GM12874 (cell line): ENCODE results near the gene CELSR3.

Experiments
- TF ChIP-seq, protein P1 (sequence below): IDR thresholded peaks from 2 replicates; pipeline ENCODE4 v1.5.1; 2011; ENCODE audit warnings: low read depth, mild to moderate bottlenecking, control low read depth, low read length, moderate library complexity; ENCODE audit not compliant: insufficient read depth

Gene CELSR3

DNA sequence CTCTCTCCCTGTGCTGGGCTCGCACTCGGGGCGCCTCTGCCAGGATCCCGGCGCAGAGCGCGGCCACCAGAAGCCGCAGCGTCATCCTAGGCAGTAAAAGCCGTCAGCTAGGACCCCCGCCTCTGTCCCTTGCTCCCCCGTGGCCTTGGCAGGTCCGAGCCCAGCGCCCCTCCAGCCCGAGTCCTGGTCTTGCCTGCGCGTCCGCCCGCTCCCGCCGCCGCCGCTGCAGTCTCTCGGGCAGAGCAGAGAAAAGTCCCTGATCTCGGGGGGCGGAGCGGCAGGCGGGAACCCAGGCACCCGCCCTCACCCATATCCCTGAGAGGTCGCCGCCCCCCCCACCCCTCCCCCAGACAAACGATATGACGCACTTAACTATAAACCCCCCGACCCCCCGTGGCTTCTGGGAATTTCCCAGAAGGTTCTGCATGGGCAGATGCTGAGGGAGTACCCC is 67.6 kb downstream of the CELSR3 start, which contains the start of gene COL7A1:
COL7A1 (minus strand) TSS at position 255 of the 451 bp plus-strand sequence; CDS start at position 85, 170 bp downstream.
- TF ChIP-seq, protein P1, sequence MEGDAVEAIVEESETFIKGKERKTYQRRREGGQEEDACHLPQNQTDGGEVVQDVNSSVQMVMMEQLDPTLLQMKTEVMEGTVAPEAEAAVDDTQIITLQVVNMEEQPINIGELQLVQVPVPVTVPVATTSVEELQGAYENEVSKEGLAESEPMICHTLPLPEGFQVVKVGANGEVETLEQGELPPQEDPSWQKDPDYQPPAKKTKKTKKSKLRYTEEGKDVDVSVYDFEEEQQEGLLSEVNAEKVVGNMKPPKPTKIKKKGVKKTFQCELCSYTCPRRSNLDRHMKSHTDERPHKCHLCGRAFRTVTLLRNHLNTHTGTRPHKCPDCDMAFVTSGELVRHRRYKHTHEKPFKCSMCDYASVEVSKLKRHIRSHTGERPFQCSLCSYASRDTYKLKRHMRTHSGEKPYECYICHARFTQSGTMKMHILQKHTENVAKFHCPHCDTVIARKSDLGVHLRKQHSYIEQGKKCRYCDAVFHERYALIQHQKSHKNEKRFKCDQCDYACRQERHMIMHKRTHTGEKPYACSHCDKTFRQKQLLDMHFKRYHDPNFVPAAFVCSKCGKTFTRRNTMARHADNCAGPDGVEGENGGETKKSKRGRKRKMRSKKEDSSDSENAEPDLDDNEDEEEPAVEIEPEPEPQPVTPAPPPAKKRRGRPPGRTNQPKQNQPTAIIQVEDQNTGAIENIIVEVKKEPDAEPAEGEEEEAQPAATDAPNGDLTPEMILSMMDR, result no peak

DNA sequence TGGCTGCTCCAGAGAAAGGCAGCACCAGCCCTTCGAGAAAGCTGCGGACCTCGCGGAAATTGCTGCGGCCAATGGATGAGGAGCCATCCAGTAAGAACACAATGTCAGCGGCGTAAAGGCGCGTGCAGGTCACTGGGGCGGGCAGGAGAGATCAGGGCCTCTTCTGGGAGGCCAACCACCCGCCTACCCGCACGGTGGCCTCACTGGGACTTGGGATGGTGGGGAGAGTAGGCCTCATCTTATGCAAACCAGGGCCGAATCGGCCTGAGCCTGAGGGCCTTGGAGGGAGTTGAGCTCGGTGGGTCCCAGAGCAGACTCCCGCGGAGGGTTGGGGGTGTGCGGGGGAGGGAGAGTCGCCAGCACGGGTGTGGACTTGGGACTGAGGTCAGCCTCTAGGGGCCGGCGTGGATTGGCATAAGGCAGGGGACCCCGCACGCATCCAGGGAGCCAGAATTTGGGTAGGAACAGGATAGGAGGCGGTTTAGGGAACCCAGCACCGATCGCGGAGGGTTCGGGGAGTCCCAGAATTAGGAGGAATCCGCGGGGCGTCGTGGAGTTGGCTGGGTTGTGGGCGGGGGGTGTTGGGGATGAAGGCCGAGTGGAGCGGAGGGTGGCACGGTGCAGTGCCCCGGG is 68.2 kb downstream of the CELSR3 start:
- TF ChIP-seq, protein P1, result no peak

DNA sequence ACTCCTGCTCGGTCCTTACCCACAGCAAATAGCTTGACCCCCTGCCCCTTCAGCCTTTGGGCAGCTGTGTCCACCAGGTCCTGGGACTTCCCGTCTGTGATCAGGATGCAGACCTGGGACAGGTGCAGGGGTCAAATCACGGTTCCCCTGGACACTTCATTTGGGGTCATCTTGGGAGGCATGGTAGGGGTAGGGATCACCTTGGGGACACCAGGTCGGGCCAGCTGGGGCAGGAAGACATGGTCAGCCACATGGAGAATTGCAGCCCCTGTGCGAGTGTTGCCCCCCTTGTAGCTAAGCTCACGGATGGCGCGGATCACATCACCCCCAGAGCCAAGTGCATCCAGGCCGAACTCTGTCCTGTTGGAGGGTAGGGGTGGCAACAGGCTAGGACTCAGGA is 69.3 kb downstream of the CELSR3 start:
- TF ChIP-seq, protein P1, result no peak

DNA sequence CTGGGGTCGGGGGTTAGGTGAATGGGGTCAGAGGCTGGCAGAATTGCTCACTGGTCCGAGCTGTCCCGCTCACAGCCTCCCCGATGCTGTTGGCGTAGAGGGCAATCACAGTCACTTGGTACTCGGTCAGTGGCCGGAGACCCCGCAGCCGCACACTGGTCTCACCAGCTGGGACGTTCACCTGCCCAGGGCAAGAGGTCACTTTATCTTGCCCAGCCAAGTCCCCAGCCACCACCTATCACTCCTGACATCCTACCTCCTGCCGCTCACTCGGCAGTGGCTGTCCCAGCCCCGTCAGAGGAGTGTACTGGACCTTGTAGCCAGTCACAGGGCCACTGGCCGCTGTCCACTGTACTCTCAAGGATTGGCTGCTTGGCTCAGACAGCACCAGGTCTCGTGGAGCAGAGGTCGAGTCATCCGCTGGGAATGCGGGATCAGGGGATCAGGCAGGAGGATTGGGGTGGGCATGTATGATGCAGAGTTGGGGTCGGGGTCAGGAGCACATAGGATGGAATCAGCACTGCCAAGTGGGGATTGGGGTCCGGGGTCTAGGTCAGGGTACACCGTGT is 70.1 kb downstream of the CELSR3 start:
- TF ChIP-seq, protein P1, result no peak

DNA sequence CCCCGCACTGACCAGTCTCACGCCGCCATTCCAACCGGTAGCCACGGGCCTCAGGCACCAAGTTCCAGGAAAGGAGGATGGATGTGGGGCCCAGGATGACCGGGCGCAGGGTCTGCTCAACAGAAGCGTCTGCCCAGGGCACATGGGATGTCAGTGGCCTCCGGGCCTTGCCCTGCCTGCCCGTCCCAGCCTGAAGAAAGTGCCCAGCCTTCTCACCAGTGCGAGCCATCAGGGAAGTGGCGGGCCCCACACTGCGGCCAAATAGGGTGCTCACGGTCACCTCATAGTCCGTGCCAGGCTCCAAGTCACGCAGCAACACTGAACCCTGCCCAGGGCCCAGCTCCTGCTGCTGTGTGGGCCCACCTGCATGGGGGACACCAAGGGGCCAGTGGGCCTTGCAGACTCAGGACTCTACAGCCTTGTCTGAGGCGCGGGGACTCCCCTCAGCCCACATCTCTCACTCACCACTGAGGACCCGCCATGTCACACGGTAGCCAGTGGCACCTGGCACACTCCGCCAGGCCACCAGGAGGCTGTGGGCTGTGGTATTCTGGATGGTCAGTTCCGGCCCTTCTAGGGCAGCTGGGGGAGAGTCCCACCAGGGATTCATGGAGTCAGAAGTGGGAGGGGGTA is 70.7 kb downstream of the CELSR3 start:
- TF ChIP-seq, protein P1, result no peak

DNA sequence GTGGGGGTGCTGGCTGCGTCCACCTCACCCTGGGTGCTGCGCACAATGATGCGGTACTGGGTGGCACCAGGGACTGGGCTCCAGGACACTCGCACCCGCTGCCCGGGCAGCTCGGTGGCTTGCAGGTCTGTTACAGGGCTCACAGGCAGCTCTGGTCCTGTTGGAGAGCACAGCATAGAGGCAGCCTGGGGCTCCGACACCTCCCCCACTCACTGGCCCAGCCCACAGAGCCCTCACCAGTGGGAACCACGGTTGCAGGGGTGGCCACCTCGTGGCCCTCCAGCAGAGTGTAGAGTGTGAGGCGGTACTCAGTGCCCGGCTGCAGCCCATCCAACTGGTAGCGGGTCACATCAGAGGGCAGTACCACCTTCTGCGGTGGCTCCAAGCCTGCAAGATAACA is 71.2 kb downstream of the CELSR3 start:
- TF ChIP-seq, protein P1, result no peak

DNA sequence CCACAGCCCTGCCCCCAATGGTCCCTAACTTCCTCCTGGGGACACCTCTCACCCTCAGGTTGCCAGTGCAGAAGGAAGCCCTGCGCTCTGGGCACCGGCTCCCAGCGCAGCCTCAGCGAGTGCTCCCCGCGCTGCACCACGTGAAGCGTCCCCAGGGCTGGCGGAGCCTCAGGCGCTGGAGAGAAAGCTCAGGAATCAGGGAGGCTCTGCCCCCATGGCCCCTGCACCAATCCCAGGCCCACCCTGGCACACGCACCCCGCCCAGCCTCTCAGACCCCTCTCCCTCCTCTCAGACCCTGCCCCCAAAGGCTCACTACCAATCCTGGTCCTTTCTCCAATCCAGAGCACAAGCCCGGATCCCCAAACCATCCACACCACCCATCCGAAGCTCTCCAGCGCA is 74.5 kb downstream of the CELSR3 start:
- TF ChIP-seq, protein P1, result no peak
